GM12878 (cell line): ENCODE measurements around the gene PRSS36. TPM values are rescaled to one million over a fixed set of nuclear protein-coding genes. Genes with fewer than 3 reads are reported as not detected.
A peak's percentile ranks its signal among the peaks of the same experiment; 100 is the strongest.

Experiments used
- BACH1 ChIP-seq: fragments of 450-650 bp; IDR thresholded peaks from 2 replicates; pipeline ENCODE4 v1.6.1; 2017; ENCODE audit warnings: mild to moderate bottlenecking, borderline replicate concordance
- DPF2 ChIP-seq: fragments of 450-650 bp; IDR thresholded peaks from 2 replicates; pipeline ENCODE4 v1.6.1; 2017; ENCODE audit warnings: mild to moderate bottlenecking
- GATAD2B ChIP-seq: fragments of 450-650 bp; conservative IDR thresholded peaks from 2 replicates; pipeline ENCODE4 v1.6.1; 2017; ENCODE audit warnings: low read depth, mild to moderate bottlenecking, moderate library complexity
- SIN3A ChIP-seq: IDR thresholded peaks from 2 replicates; pipeline ENCODE4 v1.6.1; 2012; ENCODE audit warnings: low read depth, low read length, improper control_type of control experiment
- polyA plus RNA-seq, 11 experiments: library from polyadenylated mRNA; depleted of rRNA in 4 of 11; unstranded in 6 of 11; stranded (reverse) in 5 of 11; fragments of >200 nt; fragmentation: Nextera tagmentation in 4 of 11; fragmentation: Illumina TruSeq in 1 of 11; extraction: Ambion mirVana in 4 of 11; extraction: Trizol in 1 of 11; gene quantifications; 1 replicate in 1 of 11; 2 replicates in 10 of 11; pipeline versions ENCODE4 v1.2.1 to v1.2.3, GENCODE V29; 2011 to 2016; ENCODE audit warnings: inconsistent platforms in 2 of 11, missing spikeins in 2 of 11, low read depth in 1 of 11
- total RNA-seq, 4 experiments: library from RNA; depleted of rRNA in 3 of 4; stranded (reverse); fragments of >200 nt in 3 of 4; fragmentation: Illumina TruSeq in 1 of 4; extraction: Trizol in 1 of 4; gene quantifications; 2 replicates each; pipeline versions ENCODE4 v1.2.1 to v1.2.3, GENCODE V29; 2013 to 2021
- TF ChIP-seq, protein P1 (sequence below): fragments of 450-650 bp; formaldehyde crosslinking; IDR thresholded peaks from 2 replicates; pipeline ENCODE4 v1.4.0; 2020; ENCODE audit warnings: mild to moderate bottlenecking, moderate library complexity
- TF ChIP-seq, protein P2 (sequence below): IDR thresholded peaks from 2 replicates; pipeline ENCODE4 v1.6.1; 2011; ENCODE audit warnings: low read depth, mild to moderate bottlenecking, low read length, moderate library complexity, borderline replicate concordance; ENCODE audit errors: extremely low read depth
- TF ChIP-seq, protein P3 (sequence below): fragments of 150-350 bp; IDR thresholded peaks from 2 replicates; pipeline ENCODE4 v1.6.1; 2016; ENCODE audit warnings: low read depth, low read length
- TF ChIP-seq, protein P4 (sequence below): IDR thresholded peaks from 2 replicates; pipeline ENCODE4 v1.6.1; 2012; ENCODE audit warnings: low read length, inconsistent platforms
- TF ChIP-seq, protein P5 (sequence below): IDR thresholded peaks from 2 replicates; pipeline ENCODE4 v1.6.1; 2012; ENCODE audit warnings: improper control_type of control experiment, low read depth, low read length; ENCODE audit not compliant: insufficient replicate concordance
- TF ChIP-seq, protein P6 (sequence below): IDR thresholded peaks from 2 replicates; pipeline ENCODE4 v1.6.1; 2012; ENCODE audit warnings: low read depth, low read length, improper control_type of control experiment
- TF ChIP-seq, protein P7 (sequence below): IDR thresholded peaks from 2 replicates; pipeline ENCODE4 v1.6.1; 2011; ENCODE audit warnings: mild to moderate bottlenecking, low read depth, low read length, moderate library complexity; ENCODE audit not compliant: insufficient replicate concordance

Gene PRSS36
- total and polyA plus RNA-seq, 10 of the 15 experiments (the other 5 are each of a cell fraction or from before 2014, with no cell fraction given), result 0.11 to 1.1 (median 0.17) TPM; not detected in 3

DNA sequence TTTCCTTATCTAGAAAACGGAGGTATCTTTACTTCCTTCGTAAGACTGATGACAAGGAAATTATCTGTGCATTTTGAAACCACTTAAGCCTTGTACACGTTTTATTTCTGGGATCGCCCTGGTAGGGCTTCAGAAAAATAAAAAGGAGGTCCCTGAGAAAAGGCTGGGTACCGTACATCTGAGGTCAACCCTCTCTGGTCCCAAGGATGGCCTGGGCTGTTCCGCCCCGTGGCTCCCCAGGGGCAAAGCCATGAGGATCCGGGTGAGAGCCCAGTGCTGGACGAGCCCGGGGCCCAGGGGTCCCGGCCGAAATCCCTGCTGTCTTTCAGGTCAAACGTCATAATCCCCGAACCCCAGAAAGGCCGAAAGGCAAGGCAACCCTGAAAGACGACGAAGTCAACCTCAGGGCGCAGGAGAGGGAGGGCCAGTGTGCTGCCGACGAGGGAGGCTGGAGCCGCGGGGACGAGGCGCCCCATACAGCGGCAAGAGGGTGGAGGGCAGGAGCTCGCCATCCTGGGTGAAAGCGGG lies 29.4 kb upstream of the PRSS36 start (continued):
- TF ChIP-seq, protein P1, sequence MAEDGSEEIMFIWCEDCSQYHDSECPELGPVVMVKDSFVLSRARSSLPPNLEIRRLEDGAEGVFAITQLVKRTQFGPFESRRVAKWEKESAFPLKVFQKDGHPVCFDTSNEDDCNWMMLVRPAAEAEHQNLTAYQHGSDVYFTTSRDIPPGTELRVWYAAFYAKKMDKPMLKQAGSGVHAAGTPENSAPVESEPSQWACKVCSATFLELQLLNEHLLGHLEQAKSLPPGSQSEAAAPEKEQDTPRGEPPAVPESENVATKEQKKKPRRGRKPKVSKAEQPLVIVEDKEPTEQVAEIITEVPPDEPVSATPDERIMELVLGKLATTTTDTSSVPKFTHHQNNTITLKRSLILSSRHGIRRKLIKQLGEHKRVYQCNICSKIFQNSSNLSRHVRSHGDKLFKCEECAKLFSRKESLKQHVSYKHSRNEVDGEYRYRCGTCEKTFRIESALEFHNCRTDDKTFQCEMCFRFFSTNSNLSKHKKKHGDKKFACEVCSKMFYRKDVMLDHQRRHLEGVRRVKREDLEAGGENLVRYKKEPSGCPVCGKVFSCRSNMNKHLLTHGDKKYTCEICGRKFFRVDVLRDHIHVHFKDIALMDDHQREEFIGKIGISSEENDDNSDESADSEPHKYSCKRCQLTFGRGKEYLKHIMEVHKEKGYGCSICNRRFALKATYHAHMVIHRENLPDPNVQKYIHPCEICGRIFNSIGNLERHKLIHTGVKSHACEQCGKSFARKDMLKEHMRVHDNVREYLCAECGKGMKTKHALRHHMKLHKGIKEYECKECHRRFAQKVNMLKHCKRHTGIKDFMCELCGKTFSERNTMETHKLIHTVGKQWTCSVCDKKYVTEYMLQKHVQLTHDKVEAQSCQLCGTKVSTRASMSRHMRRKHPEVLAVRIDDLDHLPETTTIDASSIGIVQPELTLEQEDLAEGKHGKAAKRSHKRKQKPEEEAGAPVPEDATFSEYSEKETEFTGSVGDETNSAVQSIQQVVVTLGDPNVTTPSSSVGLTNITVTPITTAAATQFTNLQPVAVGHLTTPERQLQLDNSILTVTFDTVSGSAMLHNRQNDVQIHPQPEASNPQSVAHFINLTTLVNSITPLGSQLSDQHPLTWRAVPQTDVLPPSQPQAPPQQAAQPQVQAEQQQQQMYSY (CRISPR knock-in tag), result no peak
- TF ChIP-seq, protein P2, sequence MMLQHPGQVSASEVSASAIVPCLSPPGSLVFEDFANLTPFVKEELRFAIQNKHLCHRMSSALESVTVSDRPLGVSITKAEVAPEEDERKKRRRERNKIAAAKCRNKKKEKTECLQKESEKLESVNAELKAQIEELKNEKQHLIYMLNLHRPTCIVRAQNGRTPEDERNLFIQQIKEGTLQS, result no peak
- peak; percentile 47 for TF ChIP-seq DPF2
- TF ChIP-seq BACH1, result no peak
- TF ChIP-seq, protein P3, sequence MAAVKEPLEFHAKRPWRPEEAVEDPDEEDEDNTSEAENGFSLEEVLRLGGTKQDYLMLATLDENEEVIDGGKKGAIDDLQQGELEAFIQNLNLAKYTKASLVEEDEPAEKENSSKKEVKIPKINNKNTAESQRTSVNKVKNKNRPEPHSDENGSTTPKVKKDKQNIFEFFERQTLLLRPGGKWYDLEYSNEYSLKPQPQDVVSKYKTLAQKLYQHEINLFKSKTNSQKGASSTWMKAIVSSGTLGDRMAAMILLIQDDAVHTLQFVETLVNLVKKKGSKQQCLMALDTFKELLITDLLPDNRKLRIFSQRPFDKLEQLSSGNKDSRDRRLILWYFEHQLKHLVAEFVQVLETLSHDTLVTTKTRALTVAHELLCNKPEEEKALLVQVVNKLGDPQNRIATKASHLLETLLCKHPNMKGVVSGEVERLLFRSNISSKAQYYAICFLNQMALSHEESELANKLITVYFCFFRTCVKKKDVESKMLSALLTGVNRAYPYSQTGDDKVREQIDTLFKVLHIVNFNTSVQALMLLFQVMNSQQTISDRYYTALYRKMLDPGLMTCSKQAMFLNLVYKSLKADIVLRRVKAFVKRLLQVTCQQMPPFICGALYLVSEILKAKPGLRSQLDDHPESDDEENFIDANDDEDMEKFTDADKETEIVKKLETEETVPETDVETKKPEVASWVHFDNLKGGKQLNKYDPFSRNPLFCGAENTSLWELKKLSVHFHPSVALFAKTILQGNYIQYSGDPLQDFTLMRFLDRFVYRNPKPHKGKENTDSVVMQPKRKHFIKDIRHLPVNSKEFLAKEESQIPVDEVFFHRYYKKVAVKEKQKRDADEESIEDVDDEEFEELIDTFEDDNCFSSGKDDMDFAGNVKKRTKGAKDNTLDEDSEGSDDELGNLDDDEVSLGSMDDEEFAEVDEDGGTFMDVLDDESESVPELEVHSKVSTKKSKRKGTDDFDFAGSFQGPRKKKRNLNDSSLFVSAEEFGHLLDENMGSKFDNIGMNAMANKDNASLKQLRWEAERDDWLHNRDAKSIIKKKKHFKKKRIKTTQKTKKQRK, result no peak
- TF ChIP-seq, protein P4, sequence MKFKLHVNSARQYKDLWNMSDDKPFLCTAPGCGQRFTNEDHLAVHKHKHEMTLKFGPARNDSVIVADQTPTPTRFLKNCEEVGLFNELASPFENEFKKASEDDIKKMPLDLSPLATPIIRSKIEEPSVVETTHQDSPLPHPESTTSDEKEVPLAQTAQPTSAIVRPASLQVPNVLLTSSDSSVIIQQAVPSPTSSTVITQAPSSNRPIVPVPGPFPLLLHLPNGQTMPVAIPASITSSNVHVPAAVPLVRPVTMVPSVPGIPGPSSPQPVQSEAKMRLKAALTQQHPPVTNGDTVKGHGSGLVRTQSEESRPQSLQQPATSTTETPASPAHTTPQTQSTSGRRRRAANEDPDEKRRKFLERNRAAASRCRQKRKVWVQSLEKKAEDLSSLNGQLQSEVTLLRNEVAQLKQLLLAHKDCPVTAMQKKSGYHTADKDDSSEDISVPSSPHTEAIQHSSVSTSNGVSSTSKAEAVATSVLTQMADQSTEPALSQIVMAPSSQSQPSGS, result no peak
- 0 out of 2 replicates have a peak, but pooled peaks have one; percentile 21 for TF ChIP-seq GATAD2B
- no peak; the same call in 1 of the 2 replicates for TF ChIP-seq SIN3A
- TF ChIP-seq, protein P5, sequence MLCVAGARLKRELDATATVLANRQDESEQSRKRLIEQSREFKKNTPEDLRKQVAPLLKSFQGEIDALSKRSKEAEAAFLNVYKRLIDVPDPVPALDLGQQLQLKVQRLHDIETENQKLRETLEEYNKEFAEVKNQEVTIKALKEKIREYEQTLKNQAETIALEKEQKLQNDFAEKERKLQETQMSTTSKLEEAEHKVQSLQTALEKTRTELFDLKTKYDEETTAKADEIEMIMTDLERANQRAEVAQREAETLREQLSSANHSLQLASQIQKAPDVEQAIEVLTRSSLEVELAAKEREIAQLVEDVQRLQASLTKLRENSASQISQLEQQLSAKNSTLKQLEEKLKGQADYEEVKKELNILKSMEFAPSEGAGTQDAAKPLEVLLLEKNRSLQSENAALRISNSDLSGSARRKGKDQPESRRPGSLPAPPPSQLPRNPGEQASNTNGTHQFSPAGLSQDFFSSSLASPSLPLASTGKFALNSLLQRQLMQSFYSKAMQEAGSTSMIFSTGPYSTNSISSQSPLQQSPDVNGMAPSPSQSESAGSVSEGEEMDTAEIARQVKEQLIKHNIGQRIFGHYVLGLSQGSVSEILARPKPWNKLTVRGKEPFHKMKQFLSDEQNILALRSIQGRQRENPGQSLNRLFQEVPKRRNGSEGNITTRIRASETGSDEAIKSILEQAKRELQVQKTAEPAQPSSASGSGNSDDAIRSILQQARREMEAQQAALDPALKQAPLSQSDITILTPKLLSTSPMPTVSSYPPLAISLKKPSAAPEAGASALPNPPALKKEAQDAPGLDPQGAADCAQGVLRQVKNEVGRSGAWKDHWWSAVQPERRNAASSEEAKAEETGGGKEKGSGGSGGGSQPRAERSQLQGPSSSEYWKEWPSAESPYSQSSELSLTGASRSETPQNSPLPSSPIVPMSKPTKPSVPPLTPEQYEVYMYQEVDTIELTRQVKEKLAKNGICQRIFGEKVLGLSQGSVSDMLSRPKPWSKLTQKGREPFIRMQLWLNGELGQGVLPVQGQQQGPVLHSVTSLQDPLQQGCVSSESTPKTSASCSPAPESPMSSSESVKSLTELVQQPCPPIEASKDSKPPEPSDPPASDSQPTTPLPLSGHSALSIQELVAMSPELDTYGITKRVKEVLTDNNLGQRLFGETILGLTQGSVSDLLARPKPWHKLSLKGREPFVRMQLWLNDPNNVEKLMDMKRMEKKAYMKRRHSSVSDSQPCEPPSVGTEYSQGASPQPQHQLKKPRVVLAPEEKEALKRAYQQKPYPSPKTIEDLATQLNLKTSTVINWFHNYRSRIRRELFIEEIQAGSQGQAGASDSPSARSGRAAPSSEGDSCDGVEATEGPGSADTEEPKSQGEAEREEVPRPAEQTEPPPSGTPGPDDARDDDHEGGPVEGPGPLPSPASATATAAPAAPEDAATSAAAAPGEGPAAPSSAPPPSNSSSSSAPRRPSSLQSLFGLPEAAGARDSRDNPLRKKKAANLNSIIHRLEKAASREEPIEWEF, result peak; percentile 12
- TF ChIP-seq, protein P6, sequence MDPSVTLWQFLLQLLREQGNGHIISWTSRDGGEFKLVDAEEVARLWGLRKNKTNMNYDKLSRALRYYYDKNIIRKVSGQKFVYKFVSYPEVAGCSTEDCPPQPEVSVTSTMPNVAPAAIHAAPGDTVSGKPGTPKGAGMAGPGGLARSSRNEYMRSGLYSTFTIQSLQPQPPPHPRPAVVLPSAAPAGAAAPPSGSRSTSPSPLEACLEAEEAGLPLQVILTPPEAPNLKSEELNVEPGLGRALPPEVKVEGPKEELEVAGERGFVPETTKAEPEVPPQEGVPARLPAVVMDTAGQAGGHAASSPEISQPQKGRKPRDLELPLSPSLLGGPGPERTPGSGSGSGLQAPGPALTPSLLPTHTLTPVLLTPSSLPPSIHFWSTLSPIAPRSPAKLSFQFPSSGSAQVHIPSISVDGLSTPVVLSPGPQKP, result no peak
- TF ChIP-seq, protein P7, sequence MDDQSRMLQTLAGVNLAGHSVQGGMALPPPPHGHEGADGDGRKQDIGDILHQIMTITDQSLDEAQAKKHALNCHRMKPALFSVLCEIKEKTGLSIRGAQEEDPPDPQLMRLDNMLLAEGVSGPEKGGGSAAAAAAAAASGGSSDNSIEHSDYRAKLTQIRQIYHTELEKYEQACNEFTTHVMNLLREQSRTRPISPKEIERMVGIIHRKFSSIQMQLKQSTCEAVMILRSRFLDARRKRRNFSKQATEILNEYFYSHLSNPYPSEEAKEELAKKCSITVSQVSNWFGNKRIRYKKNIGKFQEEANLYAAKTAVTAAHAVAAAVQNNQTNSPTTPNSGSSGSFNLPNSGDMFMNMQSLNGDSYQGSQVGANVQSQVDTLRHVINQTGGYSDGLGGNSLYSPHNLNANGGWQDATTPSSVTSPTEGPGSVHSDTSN, result no peak
